C4-2B (cell line): Measurements from ENCODE around the gene RAPGEF4.

Experiments
- ZFX ChIP-seq: fragments of 450-650 bp; IDR thresholded peaks from 2 replicates; pipeline ENCODE4 v1.6.1; 2017
- TF ChIP-seq, protein P1 (sequence below): fragments of 450-650 bp; conservative IDR thresholded peaks from 2 replicates; pipeline ENCODE4 v1.5.1; 2017; ENCODE audit warnings: mild to moderate bottlenecking

DNA sequence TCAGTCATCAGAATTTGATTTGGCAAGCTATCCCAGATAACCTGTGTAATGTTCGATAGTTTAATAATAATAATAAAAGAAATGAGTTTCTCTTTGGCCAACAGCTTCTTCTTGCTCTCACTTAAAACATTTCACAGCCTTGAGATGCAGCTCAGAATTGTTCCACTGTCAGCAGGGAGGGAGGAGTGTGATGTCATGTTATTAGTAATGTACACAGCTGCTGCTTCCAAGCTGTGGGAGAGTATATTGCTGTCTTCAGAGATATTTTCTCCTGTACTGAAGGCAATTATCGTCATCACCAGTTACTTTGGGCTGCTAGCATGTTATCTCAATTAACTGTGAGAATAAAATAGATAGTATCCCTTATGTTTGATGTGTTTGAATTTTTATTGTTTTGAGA lies 193.1 kb downstream of the RAPGEF4 start:
- TF ChIP-seq, protein P1, sequence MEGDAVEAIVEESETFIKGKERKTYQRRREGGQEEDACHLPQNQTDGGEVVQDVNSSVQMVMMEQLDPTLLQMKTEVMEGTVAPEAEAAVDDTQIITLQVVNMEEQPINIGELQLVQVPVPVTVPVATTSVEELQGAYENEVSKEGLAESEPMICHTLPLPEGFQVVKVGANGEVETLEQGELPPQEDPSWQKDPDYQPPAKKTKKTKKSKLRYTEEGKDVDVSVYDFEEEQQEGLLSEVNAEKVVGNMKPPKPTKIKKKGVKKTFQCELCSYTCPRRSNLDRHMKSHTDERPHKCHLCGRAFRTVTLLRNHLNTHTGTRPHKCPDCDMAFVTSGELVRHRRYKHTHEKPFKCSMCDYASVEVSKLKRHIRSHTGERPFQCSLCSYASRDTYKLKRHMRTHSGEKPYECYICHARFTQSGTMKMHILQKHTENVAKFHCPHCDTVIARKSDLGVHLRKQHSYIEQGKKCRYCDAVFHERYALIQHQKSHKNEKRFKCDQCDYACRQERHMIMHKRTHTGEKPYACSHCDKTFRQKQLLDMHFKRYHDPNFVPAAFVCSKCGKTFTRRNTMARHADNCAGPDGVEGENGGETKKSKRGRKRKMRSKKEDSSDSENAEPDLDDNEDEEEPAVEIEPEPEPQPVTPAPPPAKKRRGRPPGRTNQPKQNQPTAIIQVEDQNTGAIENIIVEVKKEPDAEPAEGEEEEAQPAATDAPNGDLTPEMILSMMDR = no peak
- TF ChIP-seq ZFX = no peak
